Measurements from ENCODE around the gene RTL10. TPM values are rescaled to one million over a fixed set of nuclear protein-coding genes. Genes with fewer than 3 reads are reported as not detected.

The RTL10 gene
- total and polyA plus RNA-seq, 2 of the 13 experiments (the other 11 are each of a cell fraction or from before 2014, with no cell fraction given), result 14.1 to 15.8 TPM

DNA sequence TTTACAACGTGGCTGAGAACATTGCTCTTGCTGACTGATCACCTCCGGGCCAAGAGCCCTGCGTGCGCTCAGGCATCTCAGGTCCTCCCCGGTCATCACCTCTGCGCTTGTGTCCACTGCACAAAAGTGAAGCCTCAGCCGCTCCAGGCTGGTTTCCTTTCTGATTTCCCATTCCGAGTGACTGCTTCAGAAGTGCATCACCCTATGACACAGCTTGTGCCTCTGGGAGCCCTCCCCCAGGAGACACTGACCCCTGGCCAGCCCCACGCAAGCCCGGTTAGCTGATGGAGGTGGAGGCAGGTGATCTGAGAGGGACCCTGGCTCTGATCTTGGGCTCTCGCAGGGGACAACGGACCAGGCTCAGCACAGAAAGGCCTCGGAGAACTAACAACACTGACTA lies 38.3 kb upstream of the RTL10 start:
- no peak for FAIRE-seq
- Histone ChIP-seq H3K27me3 (ENCODE audit: control insufficient read depth in 1 of 2, insufficient read depth in 2 of 2, low read length in 2 of 2) (no peaks in the 10 kb centered on the region), H4K20me1 (ENCODE audit: insufficient read depth, low read length) (no peaks in the 10 kb centered on the region), H3K4me1 (ENCODE audit: insufficient read depth, low read length) (peaks cover 38% of the 10 kb centered on the region), H3K79me2 (ENCODE audit: insufficient read depth, low read length) (no peaks in the 10 kb centered on the region), H3K4me3 (replicated peaks in 1 of 3; ENCODE audit: insufficient read depth in 1 of 3, low read depth in 2 of 3, low read length in 3 of 3) (no peak overlapping the region), H2AFZ (ENCODE audit: low read length) (no peak overlapping the region), H3K9ac (ENCODE audit: insufficient read depth, low read depth, low read length) (no peak overlapping the region), H3K27ac (ENCODE audit: extremely low read length, insufficient read depth, low read length) (peak overlapping the region; percentile 27), H3K4me2 (ENCODE audit: low read depth, low read length) (no peak overlapping the region), H3K9me3 (ENCODE audit: low read length) (no peaks in the 10 kb centered on the region), H3K36me3 (replicated peaks in 1 of 2; ENCODE audit: control insufficient read depth in 1 of 2, insufficient read depth in 2 of 2, low read length in 2 of 2) (peaks cover 2 to 12% of the 10 kb centered on the region in 2 experiments; a peak in 3 of 5 replicates)
- in situ Hi-C loops (cut with HindIII; ENCODE audit: extremely low pct_ligation_motif_present, low pct_unique_long_range_greater_than_20kb), result no loop called here
- DNase-seq (ENCODE audit: low spot score), result no peak
- ATAC-seq, result no peak
- TF ChIP-seq ZKSCAN8 (CRISPR knock-in tag; IDR thresholded peaks at IDR 0.05; ENCODE audit: borderline replicate concordance) (no peak), HDAC2 (CRISPR knock-in tag; IDR thresholded peaks at IDR 0.05) (no peak), SMAD9 (CRISPR knock-in tag; IDR thresholded peaks at IDR 0.05) (no peak)
- TF ChIP-seq, protein P1, sequence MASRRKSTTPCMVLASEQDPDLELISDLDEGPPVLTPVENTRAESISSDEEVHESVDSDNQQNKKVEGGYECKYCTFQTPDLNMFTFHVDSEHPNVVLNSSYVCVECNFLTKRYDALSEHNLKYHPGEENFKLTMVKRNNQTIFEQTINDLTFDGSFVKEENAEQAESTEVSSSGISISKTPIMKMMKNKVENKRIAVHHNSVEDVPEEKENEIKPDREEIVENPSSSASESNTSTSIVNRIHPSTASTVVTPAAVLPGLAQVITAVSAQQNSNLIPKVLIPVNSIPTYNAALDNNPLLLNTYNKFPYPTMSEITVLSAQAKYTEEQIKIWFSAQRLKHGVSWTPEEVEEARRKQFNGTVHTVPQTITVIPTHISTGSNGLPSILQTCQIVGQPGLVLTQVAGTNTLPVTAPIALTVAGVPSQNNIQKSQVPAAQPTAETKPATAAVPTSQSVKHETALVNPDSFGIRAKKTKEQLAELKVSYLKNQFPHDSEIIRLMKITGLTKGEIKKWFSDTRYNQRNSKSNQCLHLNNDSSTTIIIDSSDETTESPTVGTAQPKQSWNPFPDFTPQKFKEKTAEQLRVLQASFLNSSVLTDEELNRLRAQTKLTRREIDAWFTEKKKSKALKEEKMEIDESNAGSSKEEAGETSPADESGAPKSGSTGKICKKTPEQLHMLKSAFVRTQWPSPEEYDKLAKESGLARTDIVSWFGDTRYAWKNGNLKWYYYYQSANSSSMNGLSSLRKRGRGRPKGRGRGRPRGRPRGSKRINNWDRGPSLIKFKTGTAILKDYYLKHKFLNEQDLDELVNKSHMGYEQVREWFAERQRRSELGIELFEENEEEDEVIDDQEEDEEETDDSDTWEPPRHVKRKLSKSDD (CRISPR knock-in tag; IDR thresholded peaks at IDR 0.05; ENCODE audit: low read depth), result no peak
- no TSS peak for BruUV-seq (replicated peaks)
- intact Hi-C loops (cut with micrococcal nuclease; ENCODE audit: unreplicated experiment), result loop anchor here (5.0 kb wide), 1 partner anchor 71 kb away; no protein-coding TSS in a partner anchor
- 78% methylated on average over 8 of the region's 13 CpGs for whole genome bisulfite sequencing (ENCODE audit: low lambda C conversion rate)
- ChIA-PET POLR2A (interaction anchor here (1.6 to 1.9 kb wide), 2 partner anchors 9 to 37 kb away, joined by 6 to 10 read pairs; no protein-coding TSS in a partner anchor), CTCF (ENCODE audit: low intra/inter-chr PET ratio, low total read pairs) (no interaction called here)

All from HepG2 (cell line).